ENCODE results near the gene PCK2.

PCK2 gene

DNA sequence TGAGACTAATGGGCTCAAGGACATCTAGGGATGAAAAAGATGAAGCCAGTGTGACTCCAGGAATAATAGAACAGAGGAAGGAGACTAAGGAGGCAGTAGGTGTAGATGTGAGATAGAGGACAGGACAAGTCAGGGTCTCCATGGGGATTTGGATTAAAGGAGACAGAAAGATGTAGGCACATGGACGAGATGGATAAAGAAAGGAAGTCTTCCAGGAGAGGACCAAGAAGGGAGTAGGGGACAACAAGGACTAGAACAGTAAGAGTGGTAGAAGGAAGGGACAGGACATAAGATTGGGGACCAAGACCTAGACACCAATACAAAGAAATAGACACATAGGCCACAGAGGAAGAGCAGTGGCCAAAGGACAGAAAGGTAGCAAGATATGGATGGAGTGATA is 7.1 kb upstream of the PCK2 start:
- TF ChIP-seq, protein P1, sequence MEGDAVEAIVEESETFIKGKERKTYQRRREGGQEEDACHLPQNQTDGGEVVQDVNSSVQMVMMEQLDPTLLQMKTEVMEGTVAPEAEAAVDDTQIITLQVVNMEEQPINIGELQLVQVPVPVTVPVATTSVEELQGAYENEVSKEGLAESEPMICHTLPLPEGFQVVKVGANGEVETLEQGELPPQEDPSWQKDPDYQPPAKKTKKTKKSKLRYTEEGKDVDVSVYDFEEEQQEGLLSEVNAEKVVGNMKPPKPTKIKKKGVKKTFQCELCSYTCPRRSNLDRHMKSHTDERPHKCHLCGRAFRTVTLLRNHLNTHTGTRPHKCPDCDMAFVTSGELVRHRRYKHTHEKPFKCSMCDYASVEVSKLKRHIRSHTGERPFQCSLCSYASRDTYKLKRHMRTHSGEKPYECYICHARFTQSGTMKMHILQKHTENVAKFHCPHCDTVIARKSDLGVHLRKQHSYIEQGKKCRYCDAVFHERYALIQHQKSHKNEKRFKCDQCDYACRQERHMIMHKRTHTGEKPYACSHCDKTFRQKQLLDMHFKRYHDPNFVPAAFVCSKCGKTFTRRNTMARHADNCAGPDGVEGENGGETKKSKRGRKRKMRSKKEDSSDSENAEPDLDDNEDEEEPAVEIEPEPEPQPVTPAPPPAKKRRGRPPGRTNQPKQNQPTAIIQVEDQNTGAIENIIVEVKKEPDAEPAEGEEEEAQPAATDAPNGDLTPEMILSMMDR (conservative IDR thresholded peaks at IDR 0.05; ENCODE audit: low read depth): no peak
- DNase-seq (ENCODE audit: low spot score): no peak
- ChIA-PET POLR2A (ENCODE audit: low non-redundant PET) (no interaction called here), CTCF (no interaction called here)
- no peak overlapping the region for H3K27ac ChIP-seq

DNA sequence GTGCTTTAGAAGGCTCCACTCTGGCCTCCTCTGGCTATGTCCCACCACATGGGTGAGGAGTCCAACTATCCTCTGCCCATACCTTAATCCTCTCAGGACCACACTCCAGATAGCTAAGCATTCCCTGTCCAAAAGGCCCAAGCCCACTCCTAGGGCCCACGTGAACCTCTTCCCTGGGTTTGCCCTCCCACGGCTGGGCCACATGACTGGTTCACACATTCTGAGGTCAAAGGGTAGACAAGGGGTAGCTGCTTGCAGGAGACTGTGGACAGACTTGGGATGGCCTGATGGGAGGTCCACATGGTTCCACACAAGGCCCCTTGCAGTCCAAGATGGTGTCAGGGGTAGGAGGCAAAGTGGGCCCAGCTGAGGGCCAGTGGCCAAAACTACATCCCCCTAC is 6.0 kb upstream of the PCK2 start:
- ChIA-PET POLR2A (ENCODE audit: low non-redundant PET) (no interaction called here), CTCF (interaction anchor here (0.8 kb wide), 1 partner anchor 20 kb away, joined by 3 read pairs; no protein-coding TSS in a partner anchor)
- no peak for DNase-seq (ENCODE audit: low spot score)

DNA sequence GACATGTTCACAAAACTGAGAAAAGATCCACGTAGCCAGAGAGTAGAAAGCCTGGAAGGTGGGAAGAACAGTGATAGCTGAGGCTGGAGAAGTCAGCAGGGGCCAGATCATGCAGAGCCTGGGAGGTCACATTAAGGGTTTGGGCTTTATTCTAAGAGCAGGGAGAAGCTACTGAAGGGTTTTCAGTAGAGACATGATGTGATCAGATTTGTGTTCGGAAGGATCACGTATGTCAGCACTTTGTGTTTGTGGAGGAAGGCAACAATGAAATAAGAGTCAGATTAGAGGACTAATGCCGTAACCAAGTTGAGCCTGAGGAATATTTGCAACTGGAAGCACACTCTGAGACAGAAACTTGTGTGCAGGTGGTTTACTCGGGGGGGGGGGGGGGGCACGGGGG is 4.2 kb upstream of the PCK2 start:
- CTCF ChIA-PET: interaction anchor here (0.6 to 6.1 kb wide), 11 partner anchors 10 to 838 kb away, joined by 3 to 51 read pairs (median 3); no protein-coding TSS in a partner anchor
- TF ChIP-seq, protein P1 (conservative IDR thresholded peaks at IDR 0.05; ENCODE audit: low read depth): no peak
- POLR2A ChIA-PET (ENCODE audit: low non-redundant PET): no interaction called here
- DNase-seq (ENCODE audit: low spot score): no peak
- H3K27ac ChIP-seq: no peak overlapping the region

More for the DNA sequence above, 6.0 kb upstream of the PCK2 start:
- no peak overlapping the region for H3K27ac ChIP-seq
- TF ChIP-seq, protein P1 (conservative IDR thresholded peaks at IDR 0.05; ENCODE audit: low read depth): no peak

DNA sequence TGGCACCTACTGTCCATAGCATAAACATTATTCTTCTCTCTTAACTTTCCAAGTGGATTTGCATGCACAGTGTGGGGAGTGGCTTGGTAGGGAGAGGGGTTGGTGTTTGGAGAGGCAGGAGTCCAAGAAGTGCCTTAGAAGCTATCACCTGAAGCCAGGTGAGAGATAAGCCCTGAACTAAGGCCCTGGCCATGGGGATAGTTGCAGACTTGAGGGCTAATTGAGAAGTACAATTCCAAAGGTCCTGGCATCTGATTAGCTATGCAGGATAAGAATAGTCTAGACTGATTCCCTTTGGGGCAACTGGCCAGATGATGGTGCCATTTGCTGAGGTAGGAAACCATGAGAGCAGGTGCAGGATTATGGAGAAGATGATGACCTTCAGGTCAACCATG is 2.0 kb upstream of the PCK2 start:
- CTCF ChIA-PET: interaction anchor here (0.7 to 6.1 kb wide), 2 partner anchors 34 to 337 kb away, joined by 5 to 51 read pairs; no protein-coding TSS in a partner anchor
- TF ChIP-seq, protein P1 (conservative IDR thresholded peaks at IDR 0.05; ENCODE audit: low read depth): no peak
- DNase-seq (ENCODE audit: low spot score): no peak
- POLR2A ChIA-PET (ENCODE audit: low non-redundant PET): interaction anchor here (0.7 kb wide), 1 partner anchor 182 kb away, joined by 4 read pairs; no protein-coding TSS in a partner anchor
- H3K27ac ChIP-seq: peak overlapping the region; percentile 88; the same call in 1 of the 2 replicates

DNA sequence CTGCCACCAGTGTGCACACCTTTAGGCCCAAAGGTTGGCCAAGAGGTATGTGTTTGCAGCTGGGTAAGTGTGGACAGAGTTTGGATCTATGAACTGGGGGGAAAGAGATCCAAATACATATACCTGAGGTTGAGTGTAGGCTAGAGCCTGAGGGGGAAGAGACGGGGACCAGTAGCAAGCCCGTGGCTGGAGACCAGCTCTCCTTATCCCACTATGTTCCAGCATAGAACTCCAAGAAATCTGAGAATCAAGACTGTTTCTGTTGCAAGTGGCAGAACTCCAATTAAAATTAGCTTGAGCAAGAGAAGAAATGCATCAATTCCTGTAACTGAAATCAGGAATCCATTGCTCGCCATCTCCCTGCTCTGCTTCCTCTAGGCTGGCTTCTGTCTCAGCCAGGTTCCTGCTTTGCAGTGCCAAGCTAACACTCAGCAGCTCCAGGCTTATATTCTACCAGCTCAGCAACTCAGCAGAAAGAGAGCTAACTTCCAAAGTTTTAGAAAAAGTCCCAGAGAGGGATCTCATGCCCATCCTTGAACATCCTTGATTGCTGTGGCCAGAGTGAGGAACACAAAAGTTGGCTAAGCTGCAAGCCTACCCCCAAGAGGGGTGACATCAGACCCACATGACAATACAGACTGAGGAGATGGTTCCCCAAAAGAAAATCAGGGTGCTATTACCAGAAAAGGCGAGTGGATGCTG is 1.5 kb upstream of the PCK2 start:
- POLR2A ChIA-PET (ENCODE audit: low non-redundant PET): interaction anchor here (0.6 kb wide), 1 partner anchor 49 kb away, joined by 4 read pairs; the partner anchor contains the start of gene EMC9
- no peak for DNase-seq (ENCODE audit: low spot score)
- CTCF ChIA-PET: interaction anchor here (1.3 to 6.1 kb wide), 3 partner anchors 16 to 35 kb away, joined by 4 to 51 read pairs (median 4); no protein-coding TSS in a partner anchor
- TF ChIP-seq, protein P1 (conservative IDR thresholded peaks at IDR 0.05; ENCODE audit: low read depth): no peak
- H3K27ac ChIP-seq: peak overlapping the region; percentile 88

DNA sequence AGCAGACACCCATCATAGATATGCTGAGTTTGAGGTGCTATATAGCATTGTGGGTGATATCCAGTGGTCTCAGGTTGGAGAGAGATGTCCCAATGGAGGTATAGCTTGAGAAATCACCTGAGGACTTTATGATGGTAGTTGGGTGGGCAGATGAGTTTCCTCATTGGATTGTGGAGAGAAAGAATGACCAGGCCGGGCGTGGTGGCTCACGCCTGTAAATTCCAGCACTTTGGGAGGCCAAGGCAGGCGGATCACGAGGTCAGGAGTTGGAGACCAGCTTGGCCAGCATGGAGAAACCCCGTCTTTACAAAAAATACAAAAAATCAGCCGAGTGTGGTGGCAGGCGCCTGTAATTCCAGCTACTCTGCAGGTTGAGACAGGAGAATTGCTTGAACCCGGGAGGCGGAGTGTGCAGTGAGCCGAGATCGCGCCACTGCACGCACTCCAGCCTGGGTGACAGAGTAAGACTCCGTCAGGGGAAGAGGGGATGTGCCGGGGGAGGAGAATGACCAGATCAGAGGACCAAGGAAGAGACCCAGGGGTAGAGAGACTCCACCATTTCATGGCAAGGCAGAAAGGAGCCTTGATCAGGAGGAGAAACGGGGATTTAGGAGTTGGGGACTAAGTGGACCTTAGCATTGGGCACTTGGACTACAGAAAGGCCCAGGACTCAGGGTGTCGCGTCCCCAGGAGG is 757 bp upstream of the PCK2 start:
- DNase-seq (ENCODE audit: low spot score): no peak
- ChIA-PET CTCF (interaction anchor here (1.3 to 6.1 kb wide), 3 partner anchors 15 to 36 kb away, joined by 4 to 51 read pairs (median 4); no protein-coding TSS in a partner anchor), POLR2A (ENCODE audit: low non-redundant PET) (interaction anchor here (0.6 to 1.4 kb wide), 5 partner anchors 15 to 80 kb away, joined by 3 to 5 read pairs (median 4); partner anchors contain the start of genes DCAF11 and EMC9)
- peak overlapping the region; percentile 88 for H3K27ac ChIP-seq
- TF ChIP-seq, protein P1 (conservative IDR thresholded peaks at IDR 0.05; ENCODE audit: low read depth): no peak
